ENCODE results near the gene CXorf66. TPM values are rescaled to one million over a fixed set of nuclear protein-coding genes. Genes with fewer than 3 reads are reported as not detected.

The CXorf66 gene
- not detected for total RNA-seq
- not detected for polyA plus RNA-seq
- long read RNA-seq, donor 1 = 0 reads
- long read RNA-seq, donor 2 = 0 reads

- ATAC-seq (no peak), DNase-seq (no peak)
- intact Hi-C loops (cut with DNase I) = no loop called here
- Histone ChIP-seq H3K27ac (no peak within 1 kb of the TSS), H3K4me3 (no peak within 1 kb of the TSS), H3K36me3 (ENCODE audit: insufficient read depth in 1 of 2, low read depth in 1 of 2) (no peaks in the 10 kb centered on the region), H3K4me1 (no peaks in the 10 kb centered on the region), H3K27me3 (ENCODE audit: insufficient read depth in 3 of 3, low read length in 2 of 3) (peaks cover 0 to 8% (median 0%) of the 10 kb centered on the region in 3 donors), H3K9me3 (peaks cover 8% of the 10 kb centered on the region)
- 85 to 90% (median 86%) methylated on average over 6 to 7 of the region's 7 CpGs for WGBS, 3 donors
- TF ChIP-seq, protein P1, sequence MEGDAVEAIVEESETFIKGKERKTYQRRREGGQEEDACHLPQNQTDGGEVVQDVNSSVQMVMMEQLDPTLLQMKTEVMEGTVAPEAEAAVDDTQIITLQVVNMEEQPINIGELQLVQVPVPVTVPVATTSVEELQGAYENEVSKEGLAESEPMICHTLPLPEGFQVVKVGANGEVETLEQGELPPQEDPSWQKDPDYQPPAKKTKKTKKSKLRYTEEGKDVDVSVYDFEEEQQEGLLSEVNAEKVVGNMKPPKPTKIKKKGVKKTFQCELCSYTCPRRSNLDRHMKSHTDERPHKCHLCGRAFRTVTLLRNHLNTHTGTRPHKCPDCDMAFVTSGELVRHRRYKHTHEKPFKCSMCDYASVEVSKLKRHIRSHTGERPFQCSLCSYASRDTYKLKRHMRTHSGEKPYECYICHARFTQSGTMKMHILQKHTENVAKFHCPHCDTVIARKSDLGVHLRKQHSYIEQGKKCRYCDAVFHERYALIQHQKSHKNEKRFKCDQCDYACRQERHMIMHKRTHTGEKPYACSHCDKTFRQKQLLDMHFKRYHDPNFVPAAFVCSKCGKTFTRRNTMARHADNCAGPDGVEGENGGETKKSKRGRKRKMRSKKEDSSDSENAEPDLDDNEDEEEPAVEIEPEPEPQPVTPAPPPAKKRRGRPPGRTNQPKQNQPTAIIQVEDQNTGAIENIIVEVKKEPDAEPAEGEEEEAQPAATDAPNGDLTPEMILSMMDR (IDR thresholded peaks at IDR 0.05) = no peak
Observed at GRCh38 chrX:139965421-139965820, at the start of gene CXorf66. TSS of gene CXorf66 (minus strand) at chrX:139965521. CDS start at chrX:139965496, 25 bp downstream.

GRCh38 chrX:139982856-139983255, 17.5 kb upstream of the CXorf66 start:
- H3K27ac ChIP-seq = no peak overlapping the region
- H3K36me3 ChIP-seq (ENCODE audit: insufficient read depth in 1 of 2, low read depth in 1 of 2) = no peaks in the 10 kb centered on the region
- 66 to 85% (median 72%) methylated on average over 3 of the region's 3 CpGs for WGBS, 3 donors
- no peaks in the 10 kb centered on the region for H3K4me1 ChIP-seq
- no peaks in the 10 kb centered on the region for H3K27me3 ChIP-seq (ENCODE audit: insufficient read depth in 3 of 3, low read length in 2 of 3)
- H3K9me3 ChIP-seq = no peaks in the 10 kb centered on the region
- ATAC-seq (no peak), DNase-seq (no peak)
- TF ChIP-seq, protein P1 (IDR thresholded peaks at IDR 0.05) = no peak
- no peak overlapping the region for H3K4me3 ChIP-seq
- intact Hi-C loops (cut with DNase I) = no loop called here

DNA sequence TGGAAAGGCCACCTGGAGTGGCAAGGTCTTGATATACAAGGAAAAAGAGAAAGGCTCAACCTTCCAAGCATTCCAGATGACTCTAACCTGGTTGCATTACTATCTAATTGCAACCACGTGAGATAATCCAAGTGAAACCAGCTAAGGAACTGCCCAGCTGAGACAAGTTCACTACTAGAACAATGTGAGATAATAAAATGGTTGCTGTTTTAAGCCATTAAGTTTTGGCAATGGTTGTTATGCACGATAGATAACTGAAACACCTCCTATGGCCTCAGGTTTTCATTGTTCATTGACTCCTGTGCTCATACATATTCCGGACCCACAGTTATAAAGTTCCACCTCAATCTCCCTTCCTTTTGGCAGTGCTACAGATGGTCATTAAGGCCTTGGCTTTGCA, 9.2 kb upstream of the CXorf66 start:
- no peaks in the 10 kb centered on the region for H3K36me3 ChIP-seq (ENCODE audit: insufficient read depth in 1 of 2, low read depth in 1 of 2)
- peaks cover 0 to 17% (median 0%) of the 10 kb centered on the region in 3 donors for H3K27me3 ChIP-seq (ENCODE audit: insufficient read depth in 3 of 3, low read length in 2 of 3)
- H3K27ac ChIP-seq = no peak overlapping the region
- 60 to 75% (median 74%) methylated on average over 3 of the region's 3 CpGs for WGBS, 3 donors
- H3K4me1 ChIP-seq = no peaks in the 10 kb centered on the region
- no peak for DNase-seq
- no peak overlapping the region for H3K4me3 ChIP-seq
- no peaks in the 10 kb centered on the region for H3K9me3 ChIP-seq
- TF ChIP-seq, protein P1 (IDR thresholded peaks at IDR 0.05) = no peak
- intact Hi-C loops (cut with DNase I) = no loop called here
- no peak for ATAC-seq

- H3K9me3 ChIP-seq = no peaks in the 10 kb centered on the region
- no peak overlapping the region for H3K4me3 ChIP-seq
- H3K27ac ChIP-seq = no peak overlapping the region
- TF ChIP-seq, protein P1 (IDR thresholded peaks at IDR 0.05) = no peak
- DNase-seq (no peak), ATAC-seq (no peak)
- peaks cover 0 to 22% (median 0%) of the 10 kb centered on the region in 3 donors for H3K27me3 ChIP-seq (ENCODE audit: insufficient read depth in 3 of 3, low read length in 2 of 3)
- H3K4me1 ChIP-seq = no peaks in the 10 kb centered on the region
- no peaks in the 10 kb centered on the region for H3K36me3 ChIP-seq (ENCODE audit: insufficient read depth in 1 of 2, low read depth in 1 of 2)
- intact Hi-C loops (cut with DNase I) = no loop called here
- 62 to 77% (median 73%) methylated on average over 6 of the region's 6 CpGs for WGBS, 3 donors
Observed at GRCh38 chrX:139972629-139973624, 7.6 kb upstream of the CXorf66 start.

All from psoas muscle (tissue), 8 donors.